GM12865 (cell line): ENCODE results near the gene UGCG.

Source experiments
- DNase-seq: peaks from one replicate; pipeline ENCODE4 v3.0.0; 2010; ENCODE audit warnings: low read depth
- H3K4me3 ChIP-seq: 2 replicates; pipeline ENCODE4 v1.5.1; 2011; ENCODE audit warnings: mild to moderate bottlenecking, low read depth, low read length, control low read depth
- CTCF ChIP-seq: IDR thresholded peaks from 2 replicates; pipeline ENCODE4 v1.5.1; 2011; ENCODE audit warnings: low read length, control low read depth, low read depth, inconsistent platforms; ENCODE audit not compliant: insufficient read depth; ENCODE audit errors: missing control alignments

UGCG gene

GRCh38 chr9:111860443-111860842 lies 36.2 kb upstream of the UGCG start:
- no peak overlapping the region for H3K4me3 ChIP-seq
- DNase-seq = no peak
- no peak for TF ChIP-seq CTCF

- no peak for TF ChIP-seq CTCF
- H3K4me3 ChIP-seq = no peak overlapping the region
- DNase-seq = no peak
Observed at GRCh38 chr9:111863636-111864035, 33.0 kb upstream of the UGCG start.

GRCh38 chr9:111866976-111867375 lies 29.6 kb upstream of the UGCG start:
- H3K4me3 ChIP-seq = no peak overlapping the region
- no peak for DNase-seq
- no peak for TF ChIP-seq CTCF

- TF ChIP-seq CTCF = no peak
- no peak for DNase-seq
- H3K4me3 ChIP-seq = no peak overlapping the region
Observed at GRCh38 chr9:111868475-111868874, 28.1 kb upstream of the UGCG start.

- H3K4me3 ChIP-seq = no peak overlapping the region
- no peak for TF ChIP-seq CTCF
- DNase-seq = peak; percentile 47
Observed at GRCh38 chr9:111870774-111871498, 25.7 kb upstream of the UGCG start.

GRCh38 chr9:111871499-111871855 lies 25.1 kb upstream of the UGCG start:
- H3K4me3 ChIP-seq = no peak overlapping the region
- DNase-seq = no peak
- TF ChIP-seq CTCF = no peak

GRCh38 chr9:111872886-111873285 lies 23.7 kb upstream of the UGCG start:
- DNase-seq = no peak
- no peak overlapping the region for H3K4me3 ChIP-seq

More at GRCh38 chr9:111872886-111873285, 23.7 kb upstream of the UGCG start:
- no peak for TF ChIP-seq CTCF
